ENCODE data around the gene WBP1. TPM values are rescaled to one million over a fixed set of nuclear protein-coding genes. Genes with fewer than 3 reads are reported as not detected.
A peak's percentile ranks its signal among the peaks of the same experiment; 100 is the strongest.
"Not testable (repeated sequence)": the region's sequence is repeated elsewhere in the genome, so short reads cannot be mapped to it uniquely, and the experiment has no call there.

The WBP1 gene
- total RNA-seq, 6 experiments from 2014 or later: 51.0 to 73.1 (median 56.7) TPM

DNA sequence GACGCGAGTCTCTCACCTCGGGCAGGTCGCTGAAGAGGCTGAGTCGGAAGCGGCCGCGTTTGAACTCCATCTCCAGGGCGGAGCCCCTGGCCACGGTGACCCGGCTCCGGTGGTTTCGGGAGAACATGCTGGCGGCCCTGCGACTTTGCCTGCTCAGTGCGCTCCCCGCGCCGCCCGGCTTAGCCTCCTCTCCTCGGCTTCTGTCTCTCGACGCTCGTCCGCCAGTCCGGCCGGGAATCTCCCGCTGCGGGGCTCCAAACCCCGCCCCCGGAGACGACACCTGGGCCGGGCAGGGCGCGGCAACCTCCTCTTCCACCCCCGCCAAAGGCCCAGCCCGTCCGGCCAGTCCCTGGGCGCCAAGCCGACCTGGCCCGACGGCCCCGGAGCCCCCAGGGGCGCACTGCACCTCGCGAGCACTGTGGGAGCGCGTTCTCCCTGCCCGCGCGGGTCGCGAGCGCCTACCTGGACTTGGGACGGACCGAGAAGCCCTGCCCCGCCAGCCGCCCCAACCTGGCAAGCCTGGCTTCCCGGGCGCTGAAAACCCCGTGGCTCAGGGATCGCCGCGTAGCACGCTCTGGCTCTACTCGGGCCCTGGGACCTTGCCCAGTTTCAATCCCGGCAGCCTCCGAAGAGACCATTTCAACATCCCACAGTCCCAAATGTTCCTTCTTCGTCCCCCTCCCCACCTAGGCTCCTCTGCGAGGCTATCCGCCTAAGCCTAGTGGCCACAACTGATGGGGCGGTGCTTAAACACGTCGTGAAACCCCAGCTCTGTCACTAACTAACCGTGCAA, 16.4 kb upstream of the WBP1 start, which contains the start of gene RTKN:
TSS of gene RTKN (minus strand) at position 248 of the 793 bp plus-strand sequence. CDS start at position 127, 121 bp downstream.
- no peaks in the 10 kb centered on the region for H3K9me3 Mint-ChIP-seq
- TF ChIP-seq CTCF (IDR thresholded peaks at IDR 0.05): no peak
- no peaks in the 10 kb centered on the region; the same call in 1 of the 2 replicates for H3K27me3 Mint-ChIP-seq (ENCODE audit: insufficient read depth)
- H3K27ac Mint-ChIP-seq: peak within 1 kb of the TSS; percentile 57; the same call in 1 of the 2 replicates
- peaks cover 47% of the 10 kb centered on the region for H3K4me1 Mint-ChIP-seq (ENCODE audit: low read depth)
- H3K4me3 Mint-ChIP-seq: peak within 1 kb of the TSS; percentile 95
- no peaks in the 10 kb centered on the region for H3K36me3 Mint-ChIP-seq (ENCODE audit: low read depth)
- no peak for DNase-seq

DNA sequence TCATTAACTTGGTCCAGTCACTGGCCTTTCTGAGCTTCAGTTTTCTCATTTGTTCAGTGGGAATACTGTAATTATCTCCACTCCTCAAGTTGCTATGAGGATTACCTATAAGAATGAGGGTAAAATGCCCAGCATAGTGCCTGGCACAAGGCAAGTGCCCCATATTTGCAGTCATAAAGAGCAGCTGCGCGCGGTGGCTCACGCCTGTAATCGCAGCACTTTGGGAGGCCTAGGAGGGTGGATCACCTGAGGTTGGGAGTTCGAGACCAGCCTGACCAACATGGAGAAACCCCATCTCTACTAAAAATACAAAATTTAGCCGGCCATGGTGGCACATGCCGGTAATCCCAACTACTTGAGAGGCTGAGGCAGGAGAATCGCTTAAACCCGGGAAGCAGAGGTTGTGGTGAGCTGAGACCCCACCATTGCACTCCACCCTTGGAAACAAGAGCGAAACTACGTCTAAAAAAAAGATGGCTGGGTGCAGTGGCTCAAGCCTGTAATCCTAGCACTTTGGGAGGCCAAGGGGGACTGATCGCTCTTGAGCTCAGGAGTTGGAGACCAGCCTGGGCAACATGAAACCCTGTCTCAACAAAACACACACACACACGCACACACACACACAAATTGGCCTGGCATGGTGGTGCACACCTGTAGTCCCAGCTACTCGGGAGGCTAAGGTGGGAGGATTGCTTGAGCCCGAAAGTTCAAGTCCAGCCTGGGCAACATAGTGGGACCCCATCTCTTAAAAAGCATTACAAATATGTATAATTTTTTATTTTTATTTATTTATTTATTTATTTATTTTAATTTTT, 15.5 kb upstream of the WBP1 start:
- not testable (repeated sequence) for H3K36me3 Mint-ChIP-seq (ENCODE audit: low read depth); H3K9me3 Mint-ChIP-seq; H3K4me3 Mint-ChIP-seq; H3K27me3 Mint-ChIP-seq (ENCODE audit: insufficient read depth); H3K27ac Mint-ChIP-seq; DNase-seq
- peaks cover 39% of the 10 kb centered on the region for H3K4me1 Mint-ChIP-seq (ENCODE audit: low read depth)

DNA sequence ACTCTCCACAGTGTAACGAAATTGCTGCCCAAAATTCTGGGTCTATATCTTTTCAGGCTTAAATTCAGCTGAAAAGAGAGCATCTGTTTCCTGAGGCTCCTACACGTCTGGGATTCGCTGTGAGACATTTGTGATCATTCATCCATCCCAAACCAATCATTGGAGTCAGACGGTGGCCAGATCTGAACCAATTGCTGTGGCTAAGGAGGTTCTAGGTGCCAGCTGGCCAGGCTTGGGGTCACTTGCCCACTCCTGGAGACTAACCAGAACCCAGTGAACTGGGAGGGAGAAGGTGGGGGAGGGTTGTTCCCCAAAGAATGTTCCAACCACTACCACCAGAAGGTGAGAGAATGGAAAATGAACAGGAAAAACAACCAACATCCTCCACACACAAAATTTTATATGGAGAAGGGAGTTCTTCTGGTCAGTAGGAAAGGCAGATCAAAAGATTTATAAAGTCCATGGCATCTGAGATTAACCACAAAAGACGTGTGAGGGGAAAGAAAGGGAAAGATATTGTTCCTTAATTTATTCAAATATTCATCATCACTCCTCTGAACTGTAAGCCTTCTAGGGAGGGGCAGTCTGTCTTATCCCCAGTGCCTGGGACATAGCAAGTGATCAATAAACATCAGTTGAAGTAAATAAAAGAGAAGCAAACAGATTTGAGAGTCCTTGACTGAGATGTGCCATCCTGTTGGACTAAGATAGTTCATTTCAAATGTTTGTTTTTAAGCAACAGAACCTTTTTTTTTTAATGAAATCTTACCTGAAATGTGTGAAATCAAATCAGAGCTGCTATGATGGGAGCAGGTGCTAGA, 13.5 kb upstream of the WBP1 start:
- no peak for TF ChIP-seq CTCF (IDR thresholded peaks at IDR 0.05)
- Mint-ChIP-seq H3K36me3 (ENCODE audit: low read depth) (no peaks in the 10 kb centered on the region), H3K4me3 (no peak overlapping the region), H3K27ac (no peak overlapping the region), H3K4me1 (ENCODE audit: low read depth) (peaks cover 25% of the 10 kb centered on the region), H3K27me3 (ENCODE audit: insufficient read depth) (no peaks in the 10 kb centered on the region; the same call in 1 of the 2 replicates), H3K9me3 (no peaks in the 10 kb centered on the region)
- DNase-seq: no peak

GRCh38 chr2:74447230-74447999, 10.8 kb upstream of the WBP1 start:
- no peak overlapping the region for H3K4me3 Mint-ChIP-seq
- H3K27me3 Mint-ChIP-seq (ENCODE audit: insufficient read depth): no peaks in the 10 kb centered on the region; the same call in 1 of the 2 replicates
- no peaks in the 10 kb centered on the region for H3K36me3 Mint-ChIP-seq (ENCODE audit: low read depth)
- H3K4me1 Mint-ChIP-seq (ENCODE audit: low read depth): peaks cover 17% of the 10 kb centered on the region
- DNase-seq: no peak
- no peak overlapping the region for H3K27ac Mint-ChIP-seq
- H3K9me3 Mint-ChIP-seq: no peaks in the 10 kb centered on the region
- no peak for TF ChIP-seq CTCF (IDR thresholded peaks at IDR 0.05)

- no peak for TF ChIP-seq CTCF (IDR thresholded peaks at IDR 0.05)
- Mint-ChIP-seq H3K4me3 (no peak overlapping the region), H3K9me3 (no peaks in the 10 kb centered on the region), H3K4me1 (ENCODE audit: low read depth) (peaks cover 17% of the 10 kb centered on the region), H3K27me3 (ENCODE audit: insufficient read depth) (no peaks in the 10 kb centered on the region; the same call in 1 of the 2 replicates), H3K36me3 (ENCODE audit: low read depth) (no peaks in the 10 kb centered on the region), H3K27ac (no peak overlapping the region)
- no peak for DNase-seq
Observed at GRCh38 chr2:74448771-74449170, 9.5 kb upstream of the WBP1 start.
